Liver (tissue), 9 donors: ENCODE results near the gene MDM4. TPM values are rescaled to one million over a fixed set of nuclear protein-coding genes. Genes with fewer than 3 reads are reported as not detected.

Experiments
- DNase-seq: peaks from one replicate; pipeline ENCODE4 v3.0.0-alpha.2; 2017; ENCODE audit warnings: low spot score
- H3K27ac ChIP-seq, 2 donors: one replicate each; pipeline ENCODE4 v1.7.0; 2013; ENCODE audit warnings: inconsistent platforms in 2 of 2, low read length in 2 of 2, control low read depth in 1 of 2, low read depth in 1 of 2, mild to moderate bottlenecking in 1 of 2
- H3K27me3 ChIP-seq, 4 donors: one replicate each; pipeline versions ENCODE4 v1.6.1 to v1.7.0; 2013; ENCODE audit warnings: low read length in 3 of 4, inconsistent platforms in 1 of 4, mild to moderate bottlenecking in 1 of 4, moderate library complexity in 1 of 4; ENCODE audit not compliant: control insufficient read depth in 4 of 4, insufficient read depth in 4 of 4
- H3K36me3 ChIP-seq, 4 donors: one replicate each; pipeline versions ENCODE4 v1.6.1 to v1.7.0; 2013; ENCODE audit warnings: low read length in 3 of 4, mild to moderate bottlenecking in 3 of 4, low read depth in 1 of 4, moderate library complexity in 1 of 4; ENCODE audit not compliant: control insufficient read depth in 4 of 4, insufficient read depth in 3 of 4
- H3K4me1 ChIP-seq, 4 donors: one replicate each; pipeline versions ENCODE4 v1.6.1 to v1.7.0; 2013; ENCODE audit warnings: low read length in 3 of 4, mild to moderate bottlenecking in 3 of 4, moderate library complexity in 1 of 4; ENCODE audit not compliant: control insufficient read depth in 4 of 4, insufficient read depth in 4 of 4
- H3K4me3 ChIP-seq, 3 donors: one replicate each; pipeline versions ENCODE4 v1.6.1 to v1.7.0; 2013; ENCODE audit warnings: low read length in 3 of 3, control low read depth in 1 of 3, low read depth in 1 of 3, mild to moderate bottlenecking in 1 of 3
- H3K9ac ChIP-seq, 2 donors: one replicate each; pipeline ENCODE4 v1.7.0; 2013; ENCODE audit warnings: low read length in 2 of 2, mild to moderate bottlenecking in 2 of 2, moderate library complexity in 2 of 2, control low read depth in 1 of 2, low read depth in 1 of 2
- H3K9me3 ChIP-seq, 4 donors: one replicate each; pipeline versions ENCODE4 v1.6.1 to v1.7.0; 2013; ENCODE audit warnings: low read length in 3 of 4; ENCODE audit not compliant: control insufficient read depth in 4 of 4
- EGR1 ChIP-seq, 2 donors: IDR thresholded peaks; 2 replicates each; pipeline ENCODE4 v1.6.1; 2016 to 2018; ENCODE audit warnings: antibody characterized with exemption in 2 of 2, low read depth in 2 of 2
- FOXA1 ChIP-seq: IDR thresholded peaks from 2 replicates; pipeline ENCODE4 v1.6.1; 2016; ENCODE audit warnings: antibody characterized with exemption
- FOXA2 ChIP-seq: IDR thresholded peaks from 2 replicates; pipeline ENCODE4 v1.6.1; 2016; ENCODE audit warnings: antibody characterized with exemption
- GABPA ChIP-seq, 2 donors: IDR thresholded peaks in 1 of 2; conservative IDR thresholded peaks in 1 of 2; 2 replicates each; pipeline ENCODE4 v1.6.1; 2016; ENCODE audit warnings: antibody characterized with exemption in 2 of 2, mild to moderate bottlenecking in 1 of 2, moderate library complexity in 1 of 2
- HNF4A ChIP-seq, 2 donors: conservative IDR thresholded peaks; 2 replicates each; pipeline ENCODE4 v1.6.1; 2016; ENCODE audit warnings: antibody characterized with exemption in 2 of 2, mild to moderate bottlenecking in 2 of 2
- HNF4G ChIP-seq: IDR thresholded peaks from 2 replicates; pipeline ENCODE4 v1.6.1; 2016; ENCODE audit warnings: antibody characterized with exemption
- JUND ChIP-seq, 2 donors: IDR thresholded peaks; 2 replicates each; pipeline ENCODE4 v1.6.1; 2016; ENCODE audit warnings: antibody characterized with exemption in 2 of 2
- NR2F2 ChIP-seq: IDR thresholded peaks from 2 replicates; pipeline ENCODE4 v1.6.1; 2016; ENCODE audit warnings: antibody characterized with exemption
- RAD21 ChIP-seq, 2 donors: IDR thresholded peaks; 2 replicates each; pipeline ENCODE4 v1.6.1; 2016; ENCODE audit warnings: antibody characterized with exemption in 2 of 2, mild to moderate bottlenecking in 2 of 2
- RXRA ChIP-seq, 2 donors: IDR thresholded peaks; 2 replicates each; pipeline ENCODE4 v1.6.1; 2017 to 2018; ENCODE audit warnings: antibody characterized with exemption in 2 of 2, mild to moderate bottlenecking in 1 of 2
- SP1 ChIP-seq: IDR thresholded peaks from 2 replicates; pipeline ENCODE4 v1.6.1; 2018; ENCODE audit warnings: antibody characterized with exemption, mild to moderate bottlenecking
- TAF1 ChIP-seq: conservative IDR thresholded peaks from 2 replicates; pipeline ENCODE4 v1.6.1; 2016; ENCODE audit warnings: antibody characterized with exemption, mild to moderate bottlenecking
- YY1 ChIP-seq: IDR thresholded peaks from 2 replicates; pipeline ENCODE4 v1.6.1; 2016; ENCODE audit warnings: antibody characterized with exemption, mild to moderate bottlenecking
- WGBS: extraction: QIAGEN DNeasy Blood & Tissue Kit; methylation state at CpG from one replicate; pipeline ENCODE4 v1.1.7; 2013; 5-methylcytosine and 5-hydroxymethylcytosine counted together
- polyA plus RNA-seq, 2 donors: library from polyadenylated mRNA; stranded (reverse) in 1 of 2; unstranded in 1 of 2; fragments of 200-250 nt in 1 of 2; fragments of >200 nt in 1 of 2; fragmentation: Nextera tagmentation in 1 of 2; extraction: Ambion mirVana in 1 of 2; gene quantifications; one replicate each; pipeline versions ENCODE4 v1.2.1 to v1.2.3, GENCODE V29; 2013 to 2015
- total RNA-seq, 2 donors: library from RNA; depleted of rRNA; stranded (reverse); fragments of >200 nt; gene quantifications; one replicate each; pipeline ENCODE4 v1.2.3, GENCODE V29; 2014
- TF ChIP-seq, protein P1 (sequence below): IDR thresholded peaks from 2 replicates; pipeline ENCODE4 v1.6.1; 2016; ENCODE audit warnings: antibody characterized with exemption
- TF ChIP-seq, protein P2 (sequence below): IDR thresholded peaks from 2 replicates; pipeline ENCODE4 v1.6.1; 2016; ENCODE audit warnings: antibody characterized with exemption, mild to moderate bottlenecking
- TF ChIP-seq, protein P3 (sequence below): IDR thresholded peaks from 2 replicates; pipeline ENCODE4 v1.6.1; 2016; ENCODE audit warnings: antibody characterized with exemption
- TF ChIP-seq, protein P4 (sequence below): IDR thresholded peaks from 2 replicates; pipeline ENCODE4 v1.6.1; 2016; ENCODE audit warnings: antibody characterized with exemption
- TF ChIP-seq, protein P5 (sequence below): fragments of 150-350 bp; IDR thresholded peaks from 2 replicates; pipeline ENCODE4 v1.5.1; 2017; ENCODE audit warnings: improper control_type of control experiment, low read depth, low read length; ENCODE audit not compliant: missing input control
- donor health status: healthy.
- donor health status: healthy.
- donor health status: healthy.
- donor health status: healthy.
- donor health status: healthy.

The MDM4 gene
- total and polyA plus RNA-seq, 4 donors, result 1.4 to 56.5 (median 21.6) TPM

DNA sequence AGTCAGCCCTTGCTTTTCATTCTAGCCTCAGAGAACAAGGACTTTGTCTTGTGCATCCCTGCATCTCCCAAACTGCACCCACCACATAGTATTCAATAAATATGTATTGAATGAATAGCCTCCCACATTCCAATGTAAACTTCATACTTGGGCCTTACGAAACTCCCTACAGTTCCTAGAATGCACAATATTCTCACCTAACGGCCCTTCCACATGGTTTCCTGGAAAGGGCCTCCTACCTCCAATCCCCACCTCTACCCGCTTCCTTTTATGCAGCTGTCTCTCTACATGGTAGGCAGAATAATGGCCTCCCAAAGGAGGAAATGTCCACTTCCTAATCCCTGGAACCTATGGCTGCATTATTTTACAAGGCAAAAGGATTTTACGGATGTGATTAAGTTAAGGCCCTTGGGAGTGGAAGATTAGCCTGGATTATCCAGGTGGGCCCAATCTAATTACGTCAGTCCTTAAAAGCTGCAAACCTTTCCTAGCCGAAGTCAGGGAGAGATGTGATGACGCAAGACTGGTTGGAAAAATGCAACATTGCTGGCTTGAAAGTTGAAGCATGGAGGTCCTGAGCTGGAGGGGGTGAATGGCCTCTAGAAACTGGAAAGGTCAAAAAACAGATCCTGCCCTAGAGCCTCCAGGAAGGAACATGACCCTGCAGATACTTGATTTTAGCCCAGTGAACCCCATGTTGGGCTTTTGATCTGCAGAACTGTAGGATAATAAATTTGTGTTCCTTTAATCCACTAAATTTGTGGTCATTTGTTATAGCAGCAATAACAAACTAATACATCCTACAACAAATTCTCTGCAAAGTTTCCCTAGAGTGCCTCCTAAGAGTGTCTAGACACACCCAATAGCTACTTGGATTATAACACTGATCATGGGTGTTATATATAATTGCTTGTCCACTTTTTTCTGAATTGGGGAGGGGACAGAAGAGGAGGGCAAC, 16.4 kb upstream of the MDM4 start:
- no peaks in the 10 kb centered on the region for H3K27me3 ChIP-seq
- H3K27ac ChIP-seq, result no peak overlapping the region
- no peak overlapping the region for H3K4me3 ChIP-seq
- H3K9ac ChIP-seq, result no peak overlapping the region
- TF ChIP-seq RXRA (IDR thresholded peaks at IDR 0.05), result peak in 1 of 2 donors; percentile 60
- TF ChIP-seq HNF4A (conservative IDR thresholded peaks at IDR 0.05), result peak in 1 of 2 donors; percentile 6
- no peak for TF ChIP-seq EGR1 (IDR thresholded peaks at IDR 0.05; ENCODE audit: low read depth in 2 of 2)
- TF ChIP-seq GABPA (IDR thresholded peaks at IDR 0.05 in 1 of 2, conservative IDR thresholded peaks at IDR 0.05 in 1 of 2), result no peak
- TF ChIP-seq NR2F2, result peak; percentile 19
- H3K9me3 ChIP-seq, result no peaks in the 10 kb centered on the region
- DNase-seq, result no peak
- H3K4me1 ChIP-seq, result peaks cover 3 to 20% (median 13%) of the 10 kb centered on the region in 4 donors
- no peaks in the 10 kb centered on the region for H3K36me3 ChIP-seq
- WGBS, result 84% methylated on average over 7 of the region's 7 CpGs

DNA sequence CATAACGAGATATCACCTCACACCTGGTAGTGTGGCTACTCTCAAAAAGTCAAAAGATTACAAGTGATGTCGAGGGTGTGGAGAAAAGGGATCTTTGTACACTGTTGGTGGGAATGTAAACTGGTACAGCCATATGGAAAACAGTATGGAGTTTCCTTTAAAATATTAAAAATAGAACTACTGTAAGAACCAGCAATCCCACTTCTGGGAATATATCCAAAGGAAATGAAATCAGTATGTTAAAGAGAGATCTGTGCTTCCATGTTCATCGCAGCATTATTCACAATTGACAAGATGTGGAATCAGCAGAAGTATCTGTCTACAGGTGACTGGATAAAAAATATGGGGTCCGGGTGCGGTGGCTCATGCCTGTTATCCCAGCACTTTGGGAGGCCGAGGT, 14.0 kb upstream of the MDM4 start:
- WGBS, result 85% methylated on average over 6 of the region's 6 CpGs
- no peak for DNase-seq
- H3K4me1 ChIP-seq, result peaks cover 3 to 26% (median 16%) of the 10 kb centered on the region in 4 donors
- no peak for TF ChIP-seq GABPA (IDR thresholded peaks at IDR 0.05 in 1 of 2, conservative IDR thresholded peaks at IDR 0.05 in 1 of 2)
- no peak for TF ChIP-seq JUND (IDR thresholded peaks at IDR 0.05)
- TF ChIP-seq, protein P1, sequence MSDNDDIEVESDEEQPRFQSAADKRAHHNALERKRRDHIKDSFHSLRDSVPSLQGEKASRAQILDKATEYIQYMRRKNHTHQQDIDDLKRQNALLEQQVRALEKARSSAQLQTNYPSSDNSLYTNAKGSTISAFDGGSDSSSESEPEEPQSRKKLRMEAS, result no peak
- TF ChIP-seq YY1, result no peak
- TF ChIP-seq, protein P2, sequence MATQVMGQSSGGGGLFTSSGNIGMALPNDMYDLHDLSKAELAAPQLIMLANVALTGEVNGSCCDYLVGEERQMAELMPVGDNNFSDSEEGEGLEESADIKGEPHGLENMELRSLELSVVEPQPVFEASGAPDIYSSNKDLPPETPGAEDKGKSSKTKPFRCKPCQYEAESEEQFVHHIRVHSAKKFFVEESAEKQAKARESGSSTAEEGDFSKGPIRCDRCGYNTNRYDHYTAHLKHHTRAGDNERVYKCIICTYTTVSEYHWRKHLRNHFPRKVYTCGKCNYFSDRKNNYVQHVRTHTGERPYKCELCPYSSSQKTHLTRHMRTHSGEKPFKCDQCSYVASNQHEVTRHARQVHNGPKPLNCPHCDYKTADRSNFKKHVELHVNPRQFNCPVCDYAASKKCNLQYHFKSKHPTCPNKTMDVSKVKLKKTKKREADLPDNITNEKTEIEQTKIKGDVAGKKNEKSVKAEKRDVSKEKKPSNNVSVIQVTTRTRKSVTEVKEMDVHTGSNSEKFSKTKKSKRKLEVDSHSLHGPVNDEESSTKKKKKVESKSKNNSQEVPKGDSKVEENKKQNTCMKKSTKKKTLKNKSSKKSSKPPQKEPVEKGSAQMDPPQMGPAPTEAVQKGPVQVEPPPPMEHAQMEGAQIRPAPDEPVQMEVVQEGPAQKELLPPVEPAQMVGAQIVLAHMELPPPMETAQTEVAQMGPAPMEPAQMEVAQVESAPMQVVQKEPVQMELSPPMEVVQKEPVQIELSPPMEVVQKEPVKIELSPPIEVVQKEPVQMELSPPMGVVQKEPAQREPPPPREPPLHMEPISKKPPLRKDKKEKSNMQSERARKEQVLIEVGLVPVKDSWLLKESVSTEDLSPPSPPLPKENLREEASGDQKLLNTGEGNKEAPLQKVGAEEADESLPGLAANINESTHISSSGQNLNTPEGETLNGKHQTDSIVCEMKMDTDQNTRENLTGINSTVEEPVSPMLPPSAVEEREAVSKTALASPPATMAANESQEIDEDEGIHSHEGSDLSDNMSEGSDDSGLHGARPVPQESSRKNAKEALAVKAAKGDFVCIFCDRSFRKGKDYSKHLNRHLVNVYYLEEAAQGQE, result no peak
- no peak for TF ChIP-seq RXRA (IDR thresholded peaks at IDR 0.05)
- TF ChIP-seq, protein P3, sequence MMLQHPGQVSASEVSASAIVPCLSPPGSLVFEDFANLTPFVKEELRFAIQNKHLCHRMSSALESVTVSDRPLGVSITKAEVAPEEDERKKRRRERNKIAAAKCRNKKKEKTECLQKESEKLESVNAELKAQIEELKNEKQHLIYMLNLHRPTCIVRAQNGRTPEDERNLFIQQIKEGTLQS, result no peak
- no peak for TF ChIP-seq RAD21 (IDR thresholded peaks at IDR 0.05)
- TF ChIP-seq HNF4G, result no peak
- TF ChIP-seq, protein P4, sequence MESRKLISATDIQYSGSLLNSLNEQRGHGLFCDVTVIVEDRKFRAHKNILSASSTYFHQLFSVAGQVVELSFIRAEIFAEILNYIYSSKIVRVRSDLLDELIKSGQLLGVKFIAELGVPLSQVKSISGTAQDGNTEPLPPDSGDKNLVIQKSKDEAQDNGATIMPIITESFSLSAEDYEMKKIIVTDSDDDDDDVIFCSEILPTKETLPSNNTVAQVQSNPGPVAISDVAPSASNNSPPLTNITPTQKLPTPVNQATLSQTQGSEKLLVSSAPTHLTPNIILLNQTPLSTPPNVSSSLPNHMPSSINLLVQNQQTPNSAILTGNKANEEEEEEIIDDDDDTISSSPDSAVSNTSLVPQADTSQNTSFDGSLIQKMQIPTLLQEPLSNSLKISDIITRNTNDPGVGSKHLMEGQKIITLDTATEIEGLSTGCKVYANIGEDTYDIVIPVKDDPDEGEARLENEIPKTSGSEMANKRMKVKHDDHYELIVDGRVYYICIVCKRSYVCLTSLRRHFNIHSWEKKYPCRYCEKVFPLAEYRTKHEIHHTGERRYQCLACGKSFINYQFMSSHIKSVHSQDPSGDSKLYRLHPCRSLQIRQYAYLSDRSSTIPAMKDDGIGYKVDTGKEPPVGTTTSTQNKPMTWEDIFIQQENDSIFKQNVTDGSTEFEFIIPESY, result no peak
- no peak for TF ChIP-seq FOXA1
- TF ChIP-seq EGR1 (IDR thresholded peaks at IDR 0.05; ENCODE audit: low read depth in 2 of 2), result no peak
- TF ChIP-seq SP1, result no peak
- no peak for TF ChIP-seq HNF4A (conservative IDR thresholded peaks at IDR 0.05)
- TF ChIP-seq, protein P5, sequence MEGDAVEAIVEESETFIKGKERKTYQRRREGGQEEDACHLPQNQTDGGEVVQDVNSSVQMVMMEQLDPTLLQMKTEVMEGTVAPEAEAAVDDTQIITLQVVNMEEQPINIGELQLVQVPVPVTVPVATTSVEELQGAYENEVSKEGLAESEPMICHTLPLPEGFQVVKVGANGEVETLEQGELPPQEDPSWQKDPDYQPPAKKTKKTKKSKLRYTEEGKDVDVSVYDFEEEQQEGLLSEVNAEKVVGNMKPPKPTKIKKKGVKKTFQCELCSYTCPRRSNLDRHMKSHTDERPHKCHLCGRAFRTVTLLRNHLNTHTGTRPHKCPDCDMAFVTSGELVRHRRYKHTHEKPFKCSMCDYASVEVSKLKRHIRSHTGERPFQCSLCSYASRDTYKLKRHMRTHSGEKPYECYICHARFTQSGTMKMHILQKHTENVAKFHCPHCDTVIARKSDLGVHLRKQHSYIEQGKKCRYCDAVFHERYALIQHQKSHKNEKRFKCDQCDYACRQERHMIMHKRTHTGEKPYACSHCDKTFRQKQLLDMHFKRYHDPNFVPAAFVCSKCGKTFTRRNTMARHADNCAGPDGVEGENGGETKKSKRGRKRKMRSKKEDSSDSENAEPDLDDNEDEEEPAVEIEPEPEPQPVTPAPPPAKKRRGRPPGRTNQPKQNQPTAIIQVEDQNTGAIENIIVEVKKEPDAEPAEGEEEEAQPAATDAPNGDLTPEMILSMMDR, result no peak
- no peak for TF ChIP-seq FOXA2
- no peak for TF ChIP-seq NR2F2
- no peak for TF ChIP-seq TAF1
- no peaks in the 10 kb centered on the region for H3K27me3 ChIP-seq
- no peak overlapping the region for H3K27ac ChIP-seq
- H3K36me3 ChIP-seq, result no peaks in the 10 kb centered on the region
- H3K9me3 ChIP-seq, result no peaks in the 10 kb centered on the region
- no peak overlapping the region for H3K9ac ChIP-seq
- no peak overlapping the region for H3K4me3 ChIP-seq
